HepG2 (cell line): ENCODE data around the gene GCHFR. TPM values are rescaled to one million over a fixed set of nuclear protein-coding genes. Genes with fewer than 3 reads are reported as not detected.

ENCODE experiments used
- ATRX ChIP-seq: sonication (generic); formaldehyde crosslinking; IDR thresholded peaks from 2 replicates; pipeline ENCODE4 v1.4.0; 2020; ENCODE audit warnings: missing genetic modification reagents, borderline replicate concordance
- DMAP1 ChIP-seq: IDR thresholded peaks from 2 replicates; pipeline ENCODE4 v1.6.1; 2016
- GABPA ChIP-seq, 2 experiments: IDR thresholded peaks; 2 replicates each; pipeline ENCODE4 v1.6.1; 2011 to 2016; ENCODE audit warnings: low read depth in 2 of 2, low read length in 1 of 2, missing biosample characterization in 1 of 2, missing genetic modification characterization in 1 of 2
- GTF2F1 ChIP-seq: fragments of 150-350 bp; IDR thresholded peaks from 2 replicates; pipeline ENCODE4 v1.6.1; 2014; ENCODE audit warnings: low read length
- HHEX ChIP-seq: IDR thresholded peaks from 2 replicates; pipeline ENCODE4 v1.6.1; 2016; ENCODE audit warnings: control low read depth
- IKZF1 ChIP-seq: fragments of 450-650 bp; IDR thresholded peaks from 2 replicates; pipeline ENCODE4 v1.7.1; 2016
- ISX ChIP-seq: sonication (generic); formaldehyde crosslinking; conservative IDR thresholded peaks from 2 replicates; pipeline ENCODE4 v1.5.0; 2020; ENCODE audit warnings: missing genetic modification reagents
- JDP2 ChIP-seq: sonication (generic); formaldehyde crosslinking; IDR thresholded peaks from 2 replicates; pipeline ENCODE4 v1.8.1; 2022; ENCODE audit warnings: missing genetic modification reagents, borderline replicate concordance
- KLF16 ChIP-seq, 2 experiments: sonication (generic) in 1 of 2; formaldehyde crosslinking in 1 of 2; IDR thresholded peaks; 2 replicates each; pipeline versions ENCODE4 v1.6.1 to v1.8.0; 2016 to 2023; ENCODE audit warnings: missing genetic modification reagents in 2 of 2, missing compliant biosample characterization in 1 of 2
- MEIS1 ChIP-seq: sonication (generic); formaldehyde crosslinking; IDR thresholded peaks from 2 replicates; pipeline ENCODE4 v1.9.0; 2021; ENCODE audit warnings: mild to moderate bottlenecking, missing genetic modification reagents, moderate library complexity, borderline replicate concordance
- NFATC3 ChIP-seq: sonication (generic); formaldehyde crosslinking; IDR thresholded peaks from 2 replicates; pipeline ENCODE4 v1.5.1; 2020; ENCODE audit warnings: mild to moderate bottlenecking, missing genetic modification reagents
- RNF2 ChIP-seq: fragments of 450-650 bp; conservative IDR thresholded peaks from 2 replicates; pipeline ENCODE4 v1.6.1; 2016; ENCODE audit warnings: low read depth
- SALL2 ChIP-seq: sonication (generic); formaldehyde crosslinking; IDR thresholded peaks from 2 replicates; pipeline ENCODE4 v1.8.1; 2023; ENCODE audit warnings: mild to moderate bottlenecking, missing genetic modification reagents, inconsistent platforms
- YEATS2 ChIP-seq: sonication (generic); formaldehyde crosslinking; IDR thresholded peaks from 2 replicates; pipeline ENCODE4 v1.4.0; 2020; ENCODE audit warnings: missing genetic modification reagents, borderline replicate concordance
- ZC3H13 ChIP-seq: sonication (generic); formaldehyde crosslinking; IDR thresholded peaks from 2 replicates; pipeline ENCODE4 v1.8.1; 2023; ENCODE audit warnings: mild to moderate bottlenecking, missing genetic modification reagents, moderate library complexity
- ZNF205 ChIP-seq: IDR thresholded peaks from 2 replicates; pipeline ENCODE4 v1.6.1; 2018; ENCODE audit warnings: missing biosample characterization, missing genetic modification reagents
- ZNF24 ChIP-seq: fragments of 450-650 bp; IDR thresholded peaks from 2 replicates; pipeline ENCODE4 v1.6.1; 2017; ENCODE audit warnings: antibody characterized with exemption, mild to moderate bottlenecking
- ZNF263 ChIP-seq: sonication (generic); formaldehyde crosslinking; IDR thresholded peaks from 2 replicates; pipeline ENCODE4 v1.4.0; 2020; ENCODE audit warnings: missing genetic modification reagents
- ZNF33B ChIP-seq: sonication (generic); formaldehyde crosslinking; IDR thresholded peaks from 2 replicates; pipeline ENCODE4 v1.5.1; 2020; ENCODE audit warnings: mild to moderate bottlenecking, missing genetic modification reagents
- ZNF749 ChIP-seq: sonication (generic); formaldehyde crosslinking; IDR thresholded peaks from 2 replicates; pipeline ENCODE4 v1.8.0; 2022; ENCODE audit warnings: mild to moderate bottlenecking, missing genetic modification reagents, moderate library complexity, borderline replicate concordance
- polyA plus RNA-seq, 8 experiments: library from polyadenylated mRNA; depleted of rRNA in 3 of 8; stranded (reverse) in 7 of 8; unstranded in 1 of 8; fragments of >200 nt; fragmentation: Illumina TruSeq in 4 of 8; extraction: Trizol in 4 of 8; gene quantifications; 2 replicates each; pipeline versions ENCODE4 v1.2.1 to v1.2.3, GENCODE V29; 2011 to 2016; ENCODE audit warnings: low read depth in 4 of 8, missing spikeins in 1 of 8, mixed read lengths in 1 of 8; ENCODE audit not compliant: insufficient read depth in 1 of 8
- total RNA-seq, 5 experiments: library from RNA; depleted of rRNA; stranded (reverse); fragments of >200 nt; fragmentation: Illumina TruSeq; extraction: Trizol; gene quantifications; 2 replicates each; pipeline ENCODE4 v1.2.3, GENCODE V29; 2016; ENCODE audit warnings: low read depth in 1 of 5
- TF ChIP-seq, protein P1 (sequence below): sonication (generic); formaldehyde crosslinking; IDR thresholded peaks from 2 replicates; pipeline ENCODE4 v1.4.0; 2020; ENCODE audit warnings: missing genetic modification reagents
- TF ChIP-seq, protein P2 (sequence below): IDR thresholded peaks from 2 replicates; pipeline ENCODE4 v1.6.1; 2018; ENCODE audit warnings: missing genetic modification reagents
- TF ChIP-seq, protein P3 (sequence below): sonication (generic); formaldehyde crosslinking; IDR thresholded peaks from 2 replicates; pipeline ENCODE4 v1.4.0; 2020; ENCODE audit warnings: missing genetic modification reagents, borderline replicate concordance
- TF ChIP-seq, protein P4 (sequence below): sonication (generic); formaldehyde crosslinking; IDR thresholded peaks from 2 replicates; pipeline ENCODE4 v1.4.0; 2020; ENCODE audit warnings: mild to moderate bottlenecking, low read depth, missing genetic modification reagents
- TF ChIP-seq, protein P5 (sequence below): sonication (generic); formaldehyde crosslinking; IDR thresholded peaks from 2 replicates; pipeline ENCODE4 v1.5.0; 2020; ENCODE audit warnings: missing genetic modification reagents, mild to moderate bottlenecking, borderline replicate concordance

The GCHFR gene
- total and polyA plus RNA-seq, 2 of the 13 experiments (the other 11 are each of a cell fraction or from before 2014, with no cell fraction given): 51.5 to 92.4 TPM

DNA sequence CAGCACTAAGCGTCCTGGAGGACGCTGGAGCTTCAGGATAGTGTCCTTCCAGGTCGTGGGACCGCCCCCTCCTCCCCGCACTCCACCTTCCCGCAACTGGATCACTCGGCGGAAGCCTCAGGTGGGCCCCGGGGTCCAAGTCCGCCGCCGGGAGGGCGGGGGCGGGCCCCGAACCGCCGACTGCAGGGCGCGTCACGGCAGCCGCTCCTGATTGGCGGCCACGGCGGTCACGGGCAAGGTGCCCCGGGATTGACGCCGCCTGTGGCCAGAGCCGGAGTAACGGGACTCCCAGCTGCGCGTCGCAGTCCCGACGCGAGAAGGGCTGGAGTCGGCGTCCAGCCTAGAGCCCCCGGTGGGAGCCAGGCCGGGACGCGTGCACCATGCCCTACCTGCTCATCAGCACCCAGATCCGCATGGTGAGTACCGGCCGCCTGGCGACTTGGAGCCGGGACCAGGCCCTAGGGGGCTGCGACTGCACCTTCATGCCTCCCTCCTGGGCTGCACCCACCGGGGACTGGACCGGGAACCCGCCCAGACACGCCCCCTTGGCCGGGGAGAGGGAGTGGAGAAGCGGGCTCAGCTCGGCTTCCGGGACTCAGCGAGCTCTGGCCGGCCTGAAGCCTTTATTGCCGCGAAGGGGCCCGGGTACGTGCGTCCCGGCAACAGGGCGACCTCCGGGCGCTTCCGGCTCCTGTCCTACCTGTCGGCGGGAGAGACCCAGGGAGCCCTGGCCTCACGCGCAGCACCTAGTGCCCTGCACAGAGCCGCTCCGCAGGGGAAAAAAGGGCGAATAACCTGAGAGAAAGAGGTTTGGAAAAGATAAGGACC lies at the start of gene GCHFR (continued):
- TF ChIP-seq, protein P1, sequence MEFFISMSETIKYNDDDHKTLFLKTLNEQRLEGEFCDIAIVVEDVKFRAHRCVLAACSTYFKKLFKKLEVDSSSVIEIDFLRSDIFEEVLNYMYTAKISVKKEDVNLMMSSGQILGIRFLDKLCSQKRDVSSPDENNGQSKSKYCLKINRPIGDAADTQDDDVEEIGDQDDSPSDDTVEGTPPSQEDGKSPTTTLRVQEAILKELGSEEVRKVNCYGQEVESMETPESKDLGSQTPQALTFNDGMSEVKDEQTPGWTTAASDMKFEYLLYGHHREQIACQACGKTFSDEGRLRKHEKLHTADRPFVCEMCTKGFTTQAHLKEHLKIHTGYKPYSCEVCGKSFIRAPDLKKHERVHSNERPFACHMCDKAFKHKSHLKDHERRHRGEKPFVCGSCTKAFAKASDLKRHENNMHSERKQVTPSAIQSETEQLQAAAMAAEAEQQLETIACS (CRISPR knock-in tag): no peak
- TF ChIP-seq DMAP1 (CRISPR knock-in tag) (peak; percentile 67), IKZF1 (no peak), RNF2 (peak; percentile 96), ZC3H13 (CRISPR knock-in tag) (peak; percentile 65; the same call in 1 of the 2 replicates), ZNF205 (peak; percentile 72; the same call in 1 of the 2 replicates), ZNF24 (no peak), ATRX (CRISPR knock-in tag) (no peak), HHEX (no peak), JDP2 (CRISPR knock-in tag) (no peak), YEATS2 (CRISPR knock-in tag) (peak; percentile 70; the same call in 1 of the 2 replicates), ZNF749 (peak; percentile 81; the same call in 1 of the 2 replicates), ZNF33B (CRISPR knock-in tag) (no peak), GABPA (IDR thresholded peaks at IDR 0.05; ENCODE audit: low read depth, low read length) (0 out of 2 replicates have a peak, but pooled peaks have one; percentile 14), GABPA (CRISPR knock-in tag; IDR thresholded peaks at IDR 0.05; ENCODE audit: low read depth) (peak; percentile 62; the same call in 1 of the 2 replicates), MEIS1 (CRISPR knock-in tag) (peak; percentile 85; the same call in 1 of the 2 replicates), SALL2 (CRISPR knock-in tag) (peak; percentile 89; the same call in 1 of the 2 replicates), ISX (CRISPR knock-in tag) (no peak), KLF16 (CRISPR knock-in tag; IDR thresholded peaks at IDR 0.05) (no peak; a peak in 1 of 4 replicates), NFATC3 (CRISPR knock-in tag) (0 out of 2 replicates have a peak, but pooled peaks have one; percentile 15), ZNF263 (CRISPR knock-in tag) (peak; percentile 90), GTF2F1 (no peak)
- TF ChIP-seq, protein P2, sequence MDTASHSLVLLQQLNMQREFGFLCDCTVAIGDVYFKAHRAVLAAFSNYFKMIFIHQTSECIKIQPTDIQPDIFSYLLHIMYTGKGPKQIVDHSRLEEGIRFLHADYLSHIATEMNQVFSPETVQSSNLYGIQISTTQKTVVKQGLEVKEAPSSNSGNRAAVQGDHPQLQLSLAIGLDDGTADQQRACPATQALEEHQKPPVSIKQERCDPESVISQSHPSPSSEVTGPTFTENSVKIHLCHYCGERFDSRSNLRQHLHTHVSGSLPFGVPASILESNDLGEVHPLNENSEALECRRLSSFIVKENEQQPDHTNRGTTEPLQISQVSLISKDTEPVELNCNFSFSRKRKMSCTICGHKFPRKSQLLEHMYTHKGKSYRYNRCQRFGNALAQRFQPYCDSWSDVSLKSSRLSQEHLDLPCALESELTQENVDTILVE (CRISPR knock-in tag): 0 out of 2 replicates have a peak, but pooled peaks have one; percentile 22
- TF ChIP-seq, protein P3, sequence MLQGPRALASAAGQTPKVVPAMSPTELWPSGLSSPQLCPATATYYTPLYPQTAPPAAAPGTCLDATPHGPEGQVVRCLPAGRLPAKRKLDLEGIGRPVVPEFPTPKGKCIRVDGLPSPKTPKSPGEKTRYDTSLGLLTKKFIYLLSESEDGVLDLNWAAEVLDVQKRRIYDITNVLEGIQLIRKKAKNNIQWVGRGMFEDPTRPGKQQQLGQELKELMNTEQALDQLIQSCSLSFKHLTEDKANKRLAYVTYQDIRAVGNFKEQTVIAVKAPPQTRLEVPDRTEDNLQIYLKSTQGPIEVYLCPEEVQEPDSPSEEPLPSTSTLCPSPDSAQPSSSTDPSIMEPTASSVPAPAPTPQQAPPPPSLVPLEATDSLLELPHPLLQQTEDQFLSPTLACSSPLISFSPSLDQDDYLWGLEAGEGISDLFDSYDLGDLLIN (CRISPR knock-in tag): peak; percentile 58; the same call in 1 of the 2 replicates
- TF ChIP-seq, protein P4, sequence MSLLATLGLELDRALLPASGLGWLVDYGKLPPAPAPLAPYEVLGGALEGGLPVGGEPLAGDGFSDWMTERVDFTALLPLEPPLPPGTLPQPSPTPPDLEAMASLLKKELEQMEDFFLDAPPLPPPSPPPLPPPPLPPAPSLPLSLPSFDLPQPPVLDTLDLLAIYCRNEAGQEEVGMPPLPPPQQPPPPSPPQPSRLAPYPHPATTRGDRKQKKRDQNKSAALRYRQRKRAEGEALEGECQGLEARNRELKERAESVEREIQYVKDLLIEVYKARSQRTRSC: no peak
- TF ChIP-seq, protein P5, sequence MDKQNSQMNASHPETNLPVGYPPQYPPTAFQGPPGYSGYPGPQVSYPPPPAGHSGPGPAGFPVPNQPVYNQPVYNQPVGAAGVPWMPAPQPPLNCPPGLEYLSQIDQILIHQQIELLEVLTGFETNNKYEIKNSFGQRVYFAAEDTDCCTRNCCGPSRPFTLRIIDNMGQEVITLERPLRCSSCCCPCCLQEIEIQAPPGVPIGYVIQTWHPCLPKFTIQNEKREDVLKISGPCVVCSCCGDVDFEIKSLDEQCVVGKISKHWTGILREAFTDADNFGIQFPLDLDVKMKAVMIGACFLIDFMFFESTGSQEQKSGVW (CRISPR knock-in tag): no peak
